DND-41 (cell line): ENCODE measurements around the gene TMEM165.

Experiments used
- ATAC-seq: fragments of 200-7000 bp; cut with Tn5 transposase; 3 replicates; pipeline ENCODE4 v1.9.1; 2021; ENCODE audit warnings: low read depth; ENCODE audit not compliant: insufficient read depth
- DNase-seq: peaks from one replicate; pipeline ENCODE4 v3.0.0-alpha.2; 2020
- H2AFZ ChIP-seq: 2 replicates; pipeline ENCODE4 v1.6.0; 2012; ENCODE audit warnings: low read depth, low read length
- H3K27ac ChIP-seq: 2 replicates; pipeline ENCODE4 v1.5.1; 2012; ENCODE audit warnings: low read length, inconsistent platforms
- H3K27me3 ChIP-seq: fragments of 200-600 bp; sonication (generic); 2 replicates; pipeline ENCODE4 v1.6.0; 2012; ENCODE audit warnings: low read length, mild to moderate bottlenecking, inconsistent platforms; ENCODE audit not compliant: insufficient read depth, poor library complexity
- H3K36me3 ChIP-seq: 2 replicates; pipeline ENCODE4 v1.5.1; 2012; ENCODE audit warnings: low read length, inconsistent platforms; ENCODE audit not compliant: insufficient read depth
- H3K4me1 ChIP-seq: 2 replicates; pipeline ENCODE4 v1.5.1; 2012; ENCODE audit warnings: mild to moderate bottlenecking, low read length; ENCODE audit not compliant: insufficient read depth
- H3K4me2 ChIP-seq: 2 replicates; pipeline ENCODE4 v1.6.0; 2012; ENCODE audit warnings: mild to moderate bottlenecking, moderate library complexity, low read length, inconsistent platforms; ENCODE audit not compliant: insufficient read depth
- H3K4me3 ChIP-seq, 2 experiments: fragments of 200-600 bp in 1 of 2; shearing (Covaris generic) in 1 of 2; 2 replicates each; pipeline ENCODE4 v1.5.1; 2012 to 2016; ENCODE audit warnings: inconsistent platforms in 2 of 2, low read length in 2 of 2, mild to moderate bottlenecking in 2 of 2, low read depth in 1 of 2, moderate library complexity in 1 of 2
- H3K79me2 ChIP-seq: 2 replicates; pipeline ENCODE4 v1.6.0; 2012; ENCODE audit warnings: low read length, inconsistent platforms; ENCODE audit not compliant: insufficient read depth
- H3K9ac ChIP-seq: 2 replicates; pipeline ENCODE4 v1.6.0; 2012; ENCODE audit warnings: low read depth, mild to moderate bottlenecking, inconsistent platforms, low read length, moderate library complexity
- H3K9me3 ChIP-seq: 2 replicates; pipeline ENCODE4 v1.5.1; 2012; ENCODE audit warnings: low read length, moderate library complexity, mild to moderate bottlenecking, inconsistent platforms; ENCODE audit not compliant: insufficient read depth, severe bottlenecking
- H4K20me1 ChIP-seq: 2 replicates; pipeline ENCODE4 v1.6.0; 2012; ENCODE audit warnings: low read length; ENCODE audit not compliant: insufficient read depth
- CTCF ChIP-seq: IDR thresholded peaks from 2 replicates; pipeline ENCODE4 v1.5.1; 2012; ENCODE audit warnings: borderline replicate concordance, low read length, moderate library complexity, mild to moderate bottlenecking; ENCODE audit not compliant: poor library complexity, severe bottlenecking; ENCODE audit errors: extremely low read depth
- EZH2 ChIP-seq: IDR thresholded peaks from 3 replicates; pipeline ENCODE4 v1.6.1; 2012; ENCODE audit warnings: borderline replicate concordance, low read depth, mild to moderate bottlenecking, moderate library complexity, low read length, inconsistent platforms; ENCODE audit not compliant: severe bottlenecking

Gene TMEM165

GRCh38 chr4:55393461-55394320 is 2.1 kb upstream of the TMEM165 start:
- Histone ChIP-seq H3K4me2 (no peak overlapping the region), H3K79me2 (peaks cover 33% of the 10 kb centered on the region), H4K20me1 (peaks cover 22% of the 10 kb centered on the region), H3K4me3 (no peak overlapping the region), H3K9ac (no peak overlapping the region), H3K4me1 (peaks cover 27% of the 10 kb centered on the region), H3K27me3 (no peaks in the 10 kb centered on the region), H3K36me3 (peaks cover 15% of the 10 kb centered on the region), H3K9me3 (no peaks in the 10 kb centered on the region), H3K27ac (no peak overlapping the region), H2AFZ (0 out of 2 replicates have a peak overlapping the region, but pooled peaks have one; percentile 15)
- DNase-seq (no peak), ATAC-seq (no peak)
- TF ChIP-seq EZH2 (no peak), CTCF (no peak)

GRCh38 chr4:55395218-55395528 is 584 bp upstream of the TMEM165 start:
- DNase-seq (no peak), ATAC-seq (no peak)
- H2AFZ ChIP-seq = peak overlapping the region; percentile 82
- H3K9me3 ChIP-seq = no peaks in the 10 kb centered on the region
- peaks cover 46% of the 10 kb centered on the region for H3K79me2 ChIP-seq
- peaks cover 23% of the 10 kb centered on the region for H3K36me3 ChIP-seq
- peaks cover 34% of the 10 kb centered on the region for H4K20me1 ChIP-seq
- H3K4me1 ChIP-seq = peaks cover 39% of the 10 kb centered on the region
- no peaks in the 10 kb centered on the region for H3K27me3 ChIP-seq
- H3K4me2 ChIP-seq = peak overlapping the region; percentile 80
- peak overlapping the region; percentile 97 for H3K9ac ChIP-seq
- TF ChIP-seq EZH2 (no peak), CTCF (no peak)
- peak overlapping the region; percentile 87 to 98; a peak in 3 of 4 replicates for H3K4me3 ChIP-seq
- peak overlapping the region; percentile 81 for H3K27ac ChIP-seq

GRCh38 chr4:55396308-55397125 is 760 bp downstream of the TMEM165 start:
- no peak for TF ChIP-seq CTCF
- TF ChIP-seq EZH2 = no peak
- peak overlapping the region; percentile 97 for H3K9ac ChIP-seq
- peaks cover 59% of the 10 kb centered on the region for H3K79me2 ChIP-seq
- peak overlapping the region; percentile 80 for H3K4me2 ChIP-seq
- H3K27ac ChIP-seq = peak overlapping the region; percentile 81
- peak; percentile 53 for DNase-seq
- peaks cover 48% of the 10 kb centered on the region for H3K4me1 ChIP-seq
- no peaks in the 10 kb centered on the region for H3K27me3 ChIP-seq
- ATAC-seq = peak; percentile 41
- peaks cover 35% of the 10 kb centered on the region for H3K36me3 ChIP-seq
- H2AFZ ChIP-seq = peak overlapping the region; percentile 82
- H3K9me3 ChIP-seq = no peaks in the 10 kb centered on the region
- H4K20me1 ChIP-seq = peaks cover 46% of the 10 kb centered on the region
- peak overlapping the region; percentile 87 to 98 for H3K4me3 ChIP-seq
